H9 (cell line): ENCODE measurements around the gene CACTIN. TPM values are rescaled to one million over a fixed set of nuclear protein-coding genes. Genes with fewer than 3 reads are reported as not detected.

Experiments used
- DNase-seq: peaks from one replicate; pipeline ENCODE4 v3.0.0-alpha.2; 2017
- H2AFZ ChIP-seq: one replicate; pipeline ENCODE4 v1.6.1; 2013; ENCODE audit warnings: mild to moderate bottlenecking, low read length, control low read depth, moderate library complexity
- H2AK5ac ChIP-seq: 2 replicates; pipeline ENCODE4 v1.6.1; 2013; ENCODE audit warnings: low read length, control low read depth, mixed read lengths; ENCODE audit not compliant: insufficient read length
- H2BK120ac ChIP-seq: one replicate; pipeline ENCODE4 v1.6.1; 2013; ENCODE audit warnings: low read depth, mild to moderate bottlenecking, low read length, control low read depth, inconsistent platforms; ENCODE audit not compliant: poor library complexity, severe bottlenecking
- H2BK12ac ChIP-seq: 2 replicates; pipeline ENCODE4 v1.6.1; 2013; ENCODE audit warnings: low read length, control low read depth, mixed read lengths, low read depth; ENCODE audit not compliant: insufficient read length
- H2BK15ac ChIP-seq: 2 replicates; pipeline ENCODE4 v1.6.1; 2013; ENCODE audit warnings: low read depth, low read length, control low read depth
- H2BK20ac ChIP-seq: one replicate; pipeline ENCODE4 v1.6.1; 2013; ENCODE audit warnings: low read depth, mild to moderate bottlenecking, low read length, control low read depth, inconsistent platforms; ENCODE audit not compliant: poor library complexity, severe bottlenecking
- H2BK5ac ChIP-seq: 2 replicates; pipeline ENCODE4 v1.6.1; 2013; ENCODE audit warnings: low read length, control low read depth, mixed read lengths; ENCODE audit not compliant: insufficient read length
- H3K14ac ChIP-seq: 2 replicates; pipeline ENCODE4 v1.6.1; 2013; ENCODE audit warnings: low read length, control low read depth; ENCODE audit not compliant: insufficient read depth
- H3K18ac ChIP-seq: 2 replicates; pipeline ENCODE4 v1.6.1; 2013; ENCODE audit warnings: low read depth, mild to moderate bottlenecking, mixed read lengths, low read length, control low read depth; ENCODE audit not compliant: insufficient read length
- H3K23ac ChIP-seq: 2 replicates; pipeline ENCODE4 v1.6.1; 2013; ENCODE audit warnings: low read length, control low read depth, mixed read lengths, low read depth; ENCODE audit not compliant: insufficient read length
- H3K23me2 ChIP-seq: 2 replicates; pipeline ENCODE4 v1.6.1; 2013; ENCODE audit warnings: low read depth, mild to moderate bottlenecking, mixed read lengths, low read length, control low read depth; ENCODE audit not compliant: insufficient read length, poor library complexity, severe bottlenecking
- H3K27ac ChIP-seq: 2 replicates; pipeline ENCODE4 v1.5.1; 2013; ENCODE audit warnings: low read length, control low read depth, mixed read lengths, low read depth; ENCODE audit not compliant: insufficient read length
- H3K27me3 ChIP-seq: 2 replicates; pipeline ENCODE4 v1.6.1; 2013; ENCODE audit warnings: low read length, control low read depth, inconsistent platforms; ENCODE audit not compliant: insufficient read depth
- H3K4ac ChIP-seq: 2 replicates; pipeline ENCODE4 v1.6.1; 2013; ENCODE audit warnings: low read depth, mild to moderate bottlenecking, control low read depth, inconsistent platforms, low read length, moderate library complexity
- H3K4me1 ChIP-seq: 2 replicates; pipeline ENCODE4 v1.6.1; 2013; ENCODE audit warnings: low read length, control low read depth, inconsistent platforms; ENCODE audit not compliant: insufficient read depth
- H3K4me2 ChIP-seq: 2 replicates; pipeline ENCODE4 v1.6.1; 2013; ENCODE audit warnings: low read length, control low read depth, mixed read lengths; ENCODE audit not compliant: insufficient read length, insufficient read depth
- H3K56ac ChIP-seq: 2 replicates; pipeline ENCODE4 v1.6.1; 2013; ENCODE audit warnings: low read depth, mild to moderate bottlenecking, mixed read lengths, low read length, control low read depth; ENCODE audit not compliant: insufficient read length
- H3K79me1 ChIP-seq: 2 replicates; pipeline ENCODE4 v1.6.1; 2013; ENCODE audit warnings: low read depth, mild to moderate bottlenecking, moderate library complexity, low read length, control low read depth, inconsistent platforms; ENCODE audit not compliant: insufficient read depth, poor library complexity, severe bottlenecking
- H3K79me2 ChIP-seq: 2 replicates; pipeline ENCODE4 v1.6.1; 2013; ENCODE audit warnings: low read length, control low read depth, inconsistent platforms; ENCODE audit not compliant: insufficient read depth
- H3K9ac ChIP-seq: 2 replicates; pipeline ENCODE4 v1.6.1; 2013; ENCODE audit warnings: low read length, control low read depth, mixed read lengths; ENCODE audit not compliant: insufficient read length; ENCODE audit errors: extremely low read depth
- H3K9me3 ChIP-seq: one replicate; pipeline ENCODE4 v1.6.1; 2013; ENCODE audit warnings: low read depth, low read length, inconsistent platforms; ENCODE audit not compliant: control insufficient read depth
- H3T11ph ChIP-seq: one replicate; pipeline ENCODE4 v1.6.1; 2013; ENCODE audit warnings: mild to moderate bottlenecking, low read length, control low read depth, inconsistent platforms
- H4K20me1 ChIP-seq: one replicate; pipeline ENCODE4 v1.6.1; 2013; ENCODE audit not compliant: control insufficient read depth, insufficient read length, insufficient read depth
- H4K5ac ChIP-seq: 2 replicates; pipeline ENCODE4 v1.6.1; 2013; ENCODE audit warnings: low read depth, mild to moderate bottlenecking, mixed read lengths, low read length, control low read depth; ENCODE audit not compliant: insufficient read length
- H4K8ac ChIP-seq: replicated peaks from 2 replicates; pipeline ENCODE4 v1.6.1; 2013; ENCODE audit warnings: low read length, control low read depth, mixed read lengths, low read depth; ENCODE audit not compliant: insufficient read length
- H4K91ac ChIP-seq: 2 replicates; pipeline ENCODE4 v1.6.1; 2013; ENCODE audit warnings: low read depth, mild to moderate bottlenecking, moderate library complexity, mixed read lengths, low read length, control low read depth; ENCODE audit not compliant: insufficient read length
- H3K27ac Mint-ChIP-seq, 3 experiments: 2 replicates in 2 of 3; 3 replicates in 1 of 3; pipeline ENCODE4 v1.8.0; 2020 to 2021; ENCODE audit warnings: mixed read lengths in 3 of 3, mild to moderate bottlenecking in 1 of 3, moderate library complexity in 1 of 3
- H3K27me3 Mint-ChIP-seq: 2 replicates; pipeline ENCODE4 v1.8.0; 2021; ENCODE audit warnings: low read depth, mild to moderate bottlenecking, moderate library complexity, mixed read lengths
- H3K36me3 Mint-ChIP-seq, 3 experiments: 2 replicates in 2 of 3; 3 replicates in 1 of 3; pipeline ENCODE4 v1.8.0; 2020 to 2021; ENCODE audit warnings: low read depth in 3 of 3, mixed read lengths in 3 of 3; ENCODE audit not compliant: insufficient read depth in 1 of 3
- H3K4me1 Mint-ChIP-seq, 2 experiments: 2 replicates each; pipeline ENCODE4 v1.8.0; 2020; ENCODE audit warnings: mixed read lengths in 2 of 2
- H3K4me3 Mint-ChIP-seq, 2 experiments: 2 replicates in 1 of 2; 3 replicates in 1 of 2; pipeline ENCODE4 v1.8.0; 2020 to 2021; ENCODE audit warnings: mild to moderate bottlenecking in 2 of 2, mixed read lengths in 2 of 2, moderate library complexity in 1 of 2
- H3K9me3 Mint-ChIP-seq, 2 experiments: 2 replicates in 1 of 2; 3 replicates in 1 of 2; pipeline ENCODE4 v1.8.0; 2020; ENCODE audit warnings: mild to moderate bottlenecking in 2 of 2, mixed read lengths in 2 of 2, moderate library complexity in 1 of 2
- CTCF ChIP-seq: fragments of 200-600 bp; sonication (generic); conservative IDR thresholded peaks from 3 replicates; pipeline ENCODE4 v1.8.0; 2021; ENCODE audit warnings: antibody characterized with exemption, mild to moderate bottlenecking
- WGBS: extraction: QIAGEN DNeasy Blood & Tissue Kit; methylation state at CpG from one replicate; pipeline ENCODE4 v1.1.7; 2013; ENCODE audit warnings: missing lambda C conversion rate, low lambda C conversion rate, mixed read lengths; ENCODE audit not compliant: insufficient read length; ENCODE audit errors: extremely low coverage; 5-methylcytosine and 5-hydroxymethylcytosine counted together
- total RNA-seq: library from RNA; stranded (reverse); gene quantifications from 2 replicates; pipeline ENCODE4 v1.2.1, GENCODE V29; 2021

Gene CACTIN
- total RNA-seq, 1 experiment from 2014 or later, result 37.3 TPM

GRCh38 chr19:3605770-3606169, 20.8 kb downstream of the CACTIN start:
- DNase-seq, result no peak
- no peak overlapping the region for H2AFZ ChIP-seq
- peaks cover 12% of the 10 kb centered on the region in 2 experiments for H3K4me1 Mint-ChIP-seq

More at GRCh38 chr19:3605770-3606169, 20.8 kb downstream of the CACTIN start:
- Histone ChIP-seq H3K4me2 (no peak overlapping the region), H3K18ac (no peak overlapping the region), H2BK20ac (no peak overlapping the region), H2BK12ac (no peak overlapping the region), H2BK5ac (no peak overlapping the region), H3K79me1 (no peaks in the 10 kb centered on the region), H3K4me1 (no peaks in the 10 kb centered on the region; the same call in 1 of the 2 replicates), H3K9ac (no peak overlapping the region), H3K23me2 (peaks cover 2% of the 10 kb centered on the region), H4K8ac (no peak overlapping the region), H3K79me2 (no peaks in the 10 kb centered on the region), H3T11ph (no peak overlapping the region), H2AK5ac (no peak overlapping the region), H4K20me1 (no peaks in the 10 kb centered on the region), H3K9me3 (no peaks in the 10 kb centered on the region), H2BK120ac (no peak overlapping the region), H2BK15ac (no peak overlapping the region), H3K27ac (no peak overlapping the region), H4K91ac (no peak overlapping the region), H3K14ac (no peak overlapping the region), H3K23ac (no peak overlapping the region), H3K27me3 (peaks cover 5% of the 10 kb centered on the region; the same call in 1 of the 2 replicates), H3K4ac (no peak overlapping the region), H3K56ac (no peak overlapping the region), H4K5ac (no peak overlapping the region)
- H3K27ac Mint-ChIP-seq, result no peak overlapping the region
- no peak overlapping the region for H3K4me3 Mint-ChIP-seq
- TF ChIP-seq CTCF, result no peak
- peaks cover 3 to 6% (median 3%) of the 10 kb centered on the region in 3 experiments; a peak in 5 of 7 replicates for H3K36me3 Mint-ChIP-seq
- H3K27me3 Mint-ChIP-seq, result peaks cover 4% of the 10 kb centered on the region
- H3K9me3 Mint-ChIP-seq, result peaks cover 0 to 4% of the 10 kb centered on the region in 2 experiments; a peak in 1 of 5 replicates
- WGBS, result no CpG with 5 or more reads among the region's 5 CpGs
